ENCODE results near the gene CREBBP. TPM values are rescaled to one million over a fixed set of nuclear protein-coding genes. Genes with fewer than 3 reads are reported as not detected.
A peak's percentile ranks its signal among the peaks of the same experiment; 100 is the strongest.
"Not testable (repeated sequence)": the region's sequence is repeated elsewhere in the genome, so short reads cannot be mapped to it uniquely, and the experiment has no call there.

Gene CREBBP
- polyA plus RNA-seq, 2 of the 4 experiments (the other 2 are of a cell fraction): 8.0 to 13.4 TPM

DNA sequence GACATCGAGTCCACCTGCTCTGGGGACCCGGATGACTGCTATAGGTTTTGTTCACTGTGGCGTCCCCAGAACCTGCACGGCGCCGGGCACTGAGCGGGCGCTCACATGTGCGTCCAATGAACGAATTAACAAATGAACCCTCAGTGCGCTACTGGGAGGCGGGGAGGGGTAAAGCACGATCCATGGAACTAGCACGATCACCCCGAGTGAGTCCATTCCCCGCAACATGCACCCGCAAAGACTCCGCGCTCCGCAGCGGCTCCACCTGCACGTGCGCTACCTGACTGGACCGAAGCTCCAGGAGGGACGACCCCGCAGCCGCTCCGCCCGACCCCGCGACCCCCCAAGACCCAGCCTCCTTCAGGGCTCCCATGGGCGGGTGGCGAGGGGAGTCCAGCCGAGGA, 163.7 kb downstream of the CREBBP start:
- TF ChIP-seq, protein P1, sequence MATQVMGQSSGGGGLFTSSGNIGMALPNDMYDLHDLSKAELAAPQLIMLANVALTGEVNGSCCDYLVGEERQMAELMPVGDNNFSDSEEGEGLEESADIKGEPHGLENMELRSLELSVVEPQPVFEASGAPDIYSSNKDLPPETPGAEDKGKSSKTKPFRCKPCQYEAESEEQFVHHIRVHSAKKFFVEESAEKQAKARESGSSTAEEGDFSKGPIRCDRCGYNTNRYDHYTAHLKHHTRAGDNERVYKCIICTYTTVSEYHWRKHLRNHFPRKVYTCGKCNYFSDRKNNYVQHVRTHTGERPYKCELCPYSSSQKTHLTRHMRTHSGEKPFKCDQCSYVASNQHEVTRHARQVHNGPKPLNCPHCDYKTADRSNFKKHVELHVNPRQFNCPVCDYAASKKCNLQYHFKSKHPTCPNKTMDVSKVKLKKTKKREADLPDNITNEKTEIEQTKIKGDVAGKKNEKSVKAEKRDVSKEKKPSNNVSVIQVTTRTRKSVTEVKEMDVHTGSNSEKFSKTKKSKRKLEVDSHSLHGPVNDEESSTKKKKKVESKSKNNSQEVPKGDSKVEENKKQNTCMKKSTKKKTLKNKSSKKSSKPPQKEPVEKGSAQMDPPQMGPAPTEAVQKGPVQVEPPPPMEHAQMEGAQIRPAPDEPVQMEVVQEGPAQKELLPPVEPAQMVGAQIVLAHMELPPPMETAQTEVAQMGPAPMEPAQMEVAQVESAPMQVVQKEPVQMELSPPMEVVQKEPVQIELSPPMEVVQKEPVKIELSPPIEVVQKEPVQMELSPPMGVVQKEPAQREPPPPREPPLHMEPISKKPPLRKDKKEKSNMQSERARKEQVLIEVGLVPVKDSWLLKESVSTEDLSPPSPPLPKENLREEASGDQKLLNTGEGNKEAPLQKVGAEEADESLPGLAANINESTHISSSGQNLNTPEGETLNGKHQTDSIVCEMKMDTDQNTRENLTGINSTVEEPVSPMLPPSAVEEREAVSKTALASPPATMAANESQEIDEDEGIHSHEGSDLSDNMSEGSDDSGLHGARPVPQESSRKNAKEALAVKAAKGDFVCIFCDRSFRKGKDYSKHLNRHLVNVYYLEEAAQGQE (IDR thresholded peaks at IDR 0.05): no peak
- no peak for TF ChIP-seq EHF (CRISPR knock-in tag; IDR thresholded peaks at IDR 0.05)
- TF ChIP-seq NPAS2 (CRISPR knock-in tag; IDR thresholded peaks at IDR 0.05; ENCODE audit: borderline replicate concordance): no peak
- TF ChIP-seq CEBPB (IDR thresholded peaks at IDR 0.05): no peak
- TF ChIP-seq POLR2A (IDR thresholded peaks at IDR 0.05; ENCODE audit: low read length): no peak
- TF ChIP-seq MAZ (IDR thresholded peaks at IDR 0.05; ENCODE audit: borderline replicate concordance, low read depth, low read length): no peak
- TF ChIP-seq, protein P2, sequence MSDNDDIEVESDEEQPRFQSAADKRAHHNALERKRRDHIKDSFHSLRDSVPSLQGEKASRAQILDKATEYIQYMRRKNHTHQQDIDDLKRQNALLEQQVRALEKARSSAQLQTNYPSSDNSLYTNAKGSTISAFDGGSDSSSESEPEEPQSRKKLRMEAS (IDR thresholded peaks at IDR 0.05): peak; percentile 43; the same call in 1 of the 2 replicates
- TF ChIP-seq, protein P3, sequence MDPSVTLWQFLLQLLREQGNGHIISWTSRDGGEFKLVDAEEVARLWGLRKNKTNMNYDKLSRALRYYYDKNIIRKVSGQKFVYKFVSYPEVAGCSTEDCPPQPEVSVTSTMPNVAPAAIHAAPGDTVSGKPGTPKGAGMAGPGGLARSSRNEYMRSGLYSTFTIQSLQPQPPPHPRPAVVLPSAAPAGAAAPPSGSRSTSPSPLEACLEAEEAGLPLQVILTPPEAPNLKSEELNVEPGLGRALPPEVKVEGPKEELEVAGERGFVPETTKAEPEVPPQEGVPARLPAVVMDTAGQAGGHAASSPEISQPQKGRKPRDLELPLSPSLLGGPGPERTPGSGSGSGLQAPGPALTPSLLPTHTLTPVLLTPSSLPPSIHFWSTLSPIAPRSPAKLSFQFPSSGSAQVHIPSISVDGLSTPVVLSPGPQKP (IDR thresholded peaks at IDR 0.05; ENCODE audit: low read depth, low read length): no peak
- 0 out of 2 replicates have a peak, but pooled peaks have one; percentile 53 for TF ChIP-seq TFCP2L1 (CRISPR knock-in tag; IDR thresholded peaks at IDR 0.05)
- TF ChIP-seq ZNF302 (CRISPR knock-in tag; IDR thresholded peaks at IDR 0.05): no peak
- TF ChIP-seq ESRRA (IDR thresholded peaks at IDR 0.05; ENCODE audit: borderline replicate concordance, low read length): no peak
- ChIA-PET CTCF (interaction anchor here (0.7 to 1.0 kb wide), 4 partner anchors 9 to 537 kb away, joined by 3 to 5 read pairs (median 4); no protein-coding TSS in a partner anchor), POLR2A (interaction anchor here (0.7 to 1.5 kb wide), 8 partner anchors 13 to 316 kb away, joined by 3 to 7 read pairs (median 4); partner anchors contain the start of genes CREBBP, ZNF174 and ZSCAN32)
- no peaks in the 10 kb centered on the region for H3K9me3 ChIP-seq
- no peak for FAIRE-seq
- ATAC-seq: peak; percentile 36 to 67
- WGBS (ENCODE audit: missing lambda C conversion rate): 4% methylated on average over 23 of the region's 34 CpGs
- peak; percentile 21 to 29 for DNase-seq (ENCODE audit: low read depth in 1 of 2, low spot score in 1 of 2)
- H3K27ac ChIP-seq: peak overlapping the region; percentile 95 to 96
- peaks cover 3% of the 10 kb centered on the region; the same call in 1 of the 3 replicates for H3K4me1 ChIP-seq
- peak overlapping the region; percentile 99 for H3K4me2 ChIP-seq
- peak overlapping the region; percentile 100 for H3K4me3 ChIP-seq

DNA sequence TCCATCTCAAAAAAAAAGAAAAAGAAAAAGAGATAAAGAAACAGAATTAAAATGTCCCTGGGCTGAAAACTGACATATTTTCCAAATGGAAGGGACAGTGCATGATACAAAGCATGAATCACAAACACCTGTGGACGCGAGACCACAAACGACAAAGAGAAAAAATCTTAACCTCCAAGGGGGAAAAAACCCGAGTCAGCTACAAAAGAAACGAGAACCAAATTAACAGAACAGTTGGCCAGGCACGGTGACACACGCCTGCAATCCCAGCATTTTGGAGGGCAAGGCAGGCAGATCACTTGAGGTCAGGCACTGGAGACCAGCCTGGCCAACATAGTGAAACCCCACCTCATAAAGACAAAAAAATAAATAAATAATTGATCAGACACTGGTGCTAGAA, 165.1 kb downstream of the CREBBP start:
- POLR2A ChIA-PET: no interaction called here
- Histone ChIP-seq H3K4me3 (no peak overlapping the region), H3K9me3 (no peaks in the 10 kb centered on the region), H3K4me2 (no peak overlapping the region; the same call in 2 of the 3 replicates), H3K4me1 (peaks cover 3% of the 10 kb centered on the region; the same call in 1 of the 3 replicates), H3K27ac (no peak overlapping the region)
- no peak for FAIRE-seq
- 95% methylated on average over 7 of the region's 7 CpGs for WGBS (ENCODE audit: missing lambda C conversion rate)
- ATAC-seq: no peak
- DNase-seq (ENCODE audit: low read depth in 1 of 2, low spot score in 1 of 2): no peak
- CTCF ChIA-PET: interaction anchor here (3.7 kb wide), 1 partner anchor 24 kb away, joined by 21 read pairs; no protein-coding TSS in a partner anchor
- TF ChIP-seq, protein P4, sequence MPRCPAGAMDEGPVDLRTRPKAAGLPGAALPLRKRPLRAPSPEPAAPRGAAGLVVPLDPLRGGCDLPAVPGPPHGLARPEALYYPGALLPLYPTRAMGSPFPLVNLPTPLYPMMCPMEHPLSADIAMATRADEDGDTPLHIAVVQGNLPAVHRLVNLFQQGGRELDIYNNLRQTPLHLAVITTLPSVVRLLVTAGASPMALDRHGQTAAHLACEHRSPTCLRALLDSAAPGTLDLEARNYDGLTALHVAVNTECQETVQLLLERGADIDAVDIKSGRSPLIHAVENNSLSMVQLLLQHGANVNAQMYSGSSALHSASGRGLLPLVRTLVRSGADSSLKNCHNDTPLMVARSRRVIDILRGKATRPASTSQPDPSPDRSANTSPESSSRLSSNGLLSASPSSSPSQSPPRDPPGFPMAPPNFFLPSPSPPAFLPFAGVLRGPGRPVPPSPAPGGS (IDR thresholded peaks at IDR 0.05): no peak
- no peak for TF ChIP-seq HDAC2 (IDR thresholded peaks at IDR 0.05)
- no peak for TF ChIP-seq POLR2AphosphoS2 (conservative IDR thresholded peaks at IDR 0.05; ENCODE audit: low read length)
- TF ChIP-seq ZC3H11A (IDR thresholded peaks at IDR 0.05): no peak
- peak; percentile 52 for TF ChIP-seq MAFK (IDR thresholded peaks at IDR 0.05; ENCODE audit: partially characterized antibody)

DNA sequence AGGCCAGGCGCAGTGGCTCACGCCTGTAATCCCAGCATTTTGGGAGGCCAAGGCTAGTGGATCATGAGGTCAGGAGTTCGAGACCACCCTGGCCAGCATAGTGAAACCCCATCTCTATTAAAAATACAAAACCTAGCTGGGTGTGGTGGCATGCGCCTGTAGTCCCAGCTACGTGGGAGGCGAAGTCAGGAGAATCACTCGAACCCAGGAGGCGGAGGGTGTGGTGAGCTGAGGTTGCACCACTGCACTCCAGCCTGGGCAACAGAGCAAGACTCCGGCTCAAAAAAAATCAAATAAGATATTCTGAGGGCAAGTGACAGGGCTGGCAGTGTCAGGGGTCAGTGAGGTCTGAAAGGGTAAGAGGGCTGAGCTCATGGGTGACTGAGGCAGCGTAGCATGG, 166.1 kb downstream of the CREBBP start:
- WGBS (ENCODE audit: missing lambda C conversion rate): 92% methylated on average over 10 of the region's 10 CpGs
- H3K9me3 ChIP-seq; H3K4me2 ChIP-seq; H3K4me1 ChIP-seq; ATAC-seq; H3K27ac ChIP-seq; FAIRE-seq; DNase-seq (ENCODE audit: low read depth in 1 of 2, low spot score in 1 of 2); H3K4me3 ChIP-seq: not testable (repeated sequence)
- ChIA-PET CTCF (interaction anchor here (0.6 to 3.7 kb wide), 5 partner anchors 20 to 223 kb away, joined by 3 to 21 read pairs (median 3); no protein-coding TSS in a partner anchor), POLR2A (interaction anchor here (1.3 kb wide), 1 partner anchor 13 kb away, joined by 3 read pairs; no protein-coding TSS in a partner anchor)

All from A549 (cell line).